Tibial nerve (tissue), 4 donors: ENCODE results near the gene PTPRA. TPM values are rescaled to one million over a fixed set of nuclear protein-coding genes. Genes with fewer than 3 reads are reported as not detected.

Experiments used
- DNase-seq, 2 donors: peaks; one replicate each; pipeline ENCODE4 v3.0.0-alpha.2; 2019; ENCODE audit warnings: low spot score in 2 of 2
- H3K27ac ChIP-seq, 4 donors: fragments of 200-600 bp; sonication (generic) in 3 of 4; one replicate each; pipeline ENCODE4 v1.5.1; 2017 to 2019; ENCODE audit warnings: mild to moderate bottlenecking in 1 of 4
- H3K27me3 ChIP-seq, 2 donors: fragments of 200-600 bp; sonication (generic) in 1 of 2; one replicate each; pipeline versions ENCODE4 v1.5.1 to v1.6.0; 2017 to 2019
- H3K36me3 ChIP-seq, 3 donors: fragments of 200-600 bp; sonication (generic); one replicate each; pipeline ENCODE4 v1.5.1; 2018 to 2019
- H3K4me1 ChIP-seq, 4 donors: fragments of 200-600 bp; sonication (generic) in 3 of 4; one replicate each; pipeline ENCODE4 v1.5.1; 2017 to 2019
- H3K4me3 ChIP-seq, 4 donors: fragments of 200-600 bp; sonication (generic) in 3 of 4; one replicate each; pipeline ENCODE4 v1.5.1; 2017 to 2019; ENCODE audit warnings: mild to moderate bottlenecking in 1 of 4, moderate library complexity in 1 of 4
- H3K9me3 ChIP-seq, 4 donors: fragments of 200-600 bp; sonication (generic) in 3 of 4; one replicate each; pipeline ENCODE4 v1.5.1; 2017 to 2019
- EP300 ChIP-seq, 2 donors: sonication (generic); formaldehyde crosslinking; IDR thresholded peaks; one replicate each; pipeline ENCODE4 v1.6.1; 2017; ENCODE audit warnings: antibody characterized with exemption in 2 of 2, mild to moderate bottlenecking in 1 of 2
- POLR2A ChIP-seq, 2 donors: fragments of 450-650 bp; IDR thresholded peaks; one replicate each; pipeline ENCODE4 v1.6.1; 2017; ENCODE audit warnings: antibody characterized with exemption in 2 of 2, mild to moderate bottlenecking in 2 of 2, moderate library complexity in 2 of 2
- WGBS, 2 donors: methylation state at CpG; one replicate each; pipeline ENCODE4 v1.1.5; 2018; 5-methylcytosine and 5-hydroxymethylcytosine counted together
- total RNA-seq, 4 donors: library from RNA; depleted of rRNA; stranded (reverse); fragments of >200 nt; gene quantifications; one replicate each; pipeline ENCODE4 v1.1.0, GENCODE V29; 2016
- TF ChIP-seq, protein P1 (sequence below), 5 experiments: fragments of 200-600 bp in 3 of 5; fragments of 450-650 bp in 2 of 5; sonication (generic) in 3 of 5; IDR thresholded peaks; one replicate each; pipeline ENCODE4 v1.5.1; 2016 to 2019; ENCODE audit warnings: antibody characterized with exemption in 5 of 5, mild to moderate bottlenecking in 3 of 5, moderate library complexity in 2 of 5

PTPRA gene
- total RNA-seq, 4 donors from 2014 or later: 46.3 to 119 (median 67.4) TPM

DNA sequence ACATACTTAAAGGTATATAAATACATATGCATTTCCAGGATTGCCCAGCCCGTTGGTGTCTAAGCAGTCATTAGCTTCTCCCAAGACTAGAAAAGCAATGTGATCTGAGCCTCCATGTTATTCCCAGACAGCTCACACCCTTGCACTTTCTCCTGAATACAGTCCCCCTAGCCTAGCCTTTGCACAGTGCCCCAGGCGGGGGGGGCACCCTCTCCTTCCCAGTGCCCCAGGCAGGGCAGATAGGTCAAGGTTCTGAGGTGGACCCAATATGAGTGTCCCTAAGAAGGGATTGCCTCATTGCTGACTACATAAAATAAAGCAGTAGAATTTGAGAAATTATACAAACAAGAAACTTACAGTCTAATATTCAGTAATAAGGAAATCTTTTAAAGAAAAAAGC lies 154.7 kb downstream of the PTPRA start:
- Histone ChIP-seq H3K4me3 (no peak overlapping the region), H3K27me3 (no peaks in the 10 kb centered on the region), H3K9me3 (no peaks in the 10 kb centered on the region), H3K4me1 (no peaks in the 10 kb centered on the region), H3K36me3 (peaks cover 0 to 94% (median 4%) of the 10 kb centered on the region in 3 donors), H3K27ac (no peak overlapping the region)
- TF ChIP-seq POLR2A (IDR thresholded peaks at IDR 0.05) (no peak), EP300 (IDR thresholded peaks at IDR 0.05) (no peak)
- TF ChIP-seq, protein P1, sequence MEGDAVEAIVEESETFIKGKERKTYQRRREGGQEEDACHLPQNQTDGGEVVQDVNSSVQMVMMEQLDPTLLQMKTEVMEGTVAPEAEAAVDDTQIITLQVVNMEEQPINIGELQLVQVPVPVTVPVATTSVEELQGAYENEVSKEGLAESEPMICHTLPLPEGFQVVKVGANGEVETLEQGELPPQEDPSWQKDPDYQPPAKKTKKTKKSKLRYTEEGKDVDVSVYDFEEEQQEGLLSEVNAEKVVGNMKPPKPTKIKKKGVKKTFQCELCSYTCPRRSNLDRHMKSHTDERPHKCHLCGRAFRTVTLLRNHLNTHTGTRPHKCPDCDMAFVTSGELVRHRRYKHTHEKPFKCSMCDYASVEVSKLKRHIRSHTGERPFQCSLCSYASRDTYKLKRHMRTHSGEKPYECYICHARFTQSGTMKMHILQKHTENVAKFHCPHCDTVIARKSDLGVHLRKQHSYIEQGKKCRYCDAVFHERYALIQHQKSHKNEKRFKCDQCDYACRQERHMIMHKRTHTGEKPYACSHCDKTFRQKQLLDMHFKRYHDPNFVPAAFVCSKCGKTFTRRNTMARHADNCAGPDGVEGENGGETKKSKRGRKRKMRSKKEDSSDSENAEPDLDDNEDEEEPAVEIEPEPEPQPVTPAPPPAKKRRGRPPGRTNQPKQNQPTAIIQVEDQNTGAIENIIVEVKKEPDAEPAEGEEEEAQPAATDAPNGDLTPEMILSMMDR (IDR thresholded peaks at IDR 0.05): no peak
- DNase-seq: no peak
- WGBS, 2 donors: 88 to 91% methylated on average over 2 of the region's 2 CpGs

- DNase-seq: no peak
- WGBS, 2 donors: 92 to 100% methylated on average over 3 of the region's 3 CpGs
- H3K27me3 ChIP-seq: no peaks in the 10 kb centered on the region
- H3K36me3 ChIP-seq: peaks cover 0 to 85% (median 0%) of the 10 kb centered on the region in 3 donors
- TF ChIP-seq, protein P1 (IDR thresholded peaks at IDR 0.05): no peak
- TF ChIP-seq EP300 (IDR thresholded peaks at IDR 0.05) (no peak), POLR2A (IDR thresholded peaks at IDR 0.05) (no peak)
- H3K4me3 ChIP-seq: no peak overlapping the region
- no peaks in the 10 kb centered on the region for H3K4me1 ChIP-seq
- no peaks in the 10 kb centered on the region for H3K9me3 ChIP-seq
- no peak overlapping the region for H3K27ac ChIP-seq
Observed at GRCh38 chr20:3031524-3032147, 158.4 kb downstream of the PTPRA start.

GRCh38 chr20:3032624-3033023 lies 159.3 kb downstream of the PTPRA start:
- DNase-seq: peak; percentile 44 to 52
- H3K9me3 ChIP-seq: no peaks in the 10 kb centered on the region
- H3K36me3 ChIP-seq: peaks cover 0 to 85% (median 0%) of the 10 kb centered on the region in 3 donors
- H3K27me3 ChIP-seq: no peaks in the 10 kb centered on the region
- TF ChIP-seq, protein P1 (IDR thresholded peaks at IDR 0.05): no peak
- peak in 1 of 2 donors; percentile 41 for TF ChIP-seq EP300 (IDR thresholded peaks at IDR 0.05)
- no peak for TF ChIP-seq POLR2A (IDR thresholded peaks at IDR 0.05)
- H3K27ac ChIP-seq: peak overlapping the region in 1 of 4 donors; percentile 8
- no peaks in the 10 kb centered on the region for H3K4me1 ChIP-seq
- H3K4me3 ChIP-seq: no peak overlapping the region
- WGBS, 2 donors: 83% methylated on average over 8 of the region's 8 CpGs

GRCh38 chr20:3037654-3038053 lies 164.4 kb downstream of the PTPRA start:
- no peak overlapping the region for H3K4me3 ChIP-seq
- WGBS, 2 donors: 74 to 83% methylated on average over 3 of the region's 3 CpGs
- H3K9me3 ChIP-seq: no peaks in the 10 kb centered on the region
- peaks cover 0 to 69% (median 0%) of the 10 kb centered on the region in 3 donors for H3K36me3 ChIP-seq
- no peak for TF ChIP-seq POLR2A (IDR thresholded peaks at IDR 0.05)
- no peak for TF ChIP-seq EP300 (IDR thresholded peaks at IDR 0.05)
- no peak overlapping the region for H3K27ac ChIP-seq
- no peaks in the 10 kb centered on the region for H3K27me3 ChIP-seq
- peaks cover 0 to 14% (median 7%) of the 10 kb centered on the region in 4 donors for H3K4me1 ChIP-seq
- no peak for DNase-seq

GRCh38 chr20:3038454-3038853 lies 165.2 kb downstream of the PTPRA start:
- Histone ChIP-seq H3K27ac (no peak overlapping the region), H3K9me3 (no peaks in the 10 kb centered on the region), H3K4me1 (peaks cover 0 to 22% (median 13%) of the 10 kb centered on the region in 4 donors), H3K27me3 (no peaks in the 10 kb centered on the region), H3K36me3 (peaks cover 0 to 69% (median 0%) of the 10 kb centered on the region in 3 donors), H3K4me3 (no peak overlapping the region)
- 60 to 65% methylated on average over 5 of the region's 5 CpGs for WGBS, 2 donors
- no peak for DNase-seq
- TF ChIP-seq, protein P1 (IDR thresholded peaks at IDR 0.05): no peak
